Measurements from ENCODE around the gene NSUN3. TPM values are rescaled to one million over a fixed set of nuclear protein-coding genes. Genes with fewer than 3 reads are reported as not detected.

The NSUN3 gene
- total and polyA plus RNA-seq, 2 of the 8 experiments (the other 6 are each of a cell fraction or from before 2014, with no cell fraction given) = 2.1 to 5.1 TPM

DNA sequence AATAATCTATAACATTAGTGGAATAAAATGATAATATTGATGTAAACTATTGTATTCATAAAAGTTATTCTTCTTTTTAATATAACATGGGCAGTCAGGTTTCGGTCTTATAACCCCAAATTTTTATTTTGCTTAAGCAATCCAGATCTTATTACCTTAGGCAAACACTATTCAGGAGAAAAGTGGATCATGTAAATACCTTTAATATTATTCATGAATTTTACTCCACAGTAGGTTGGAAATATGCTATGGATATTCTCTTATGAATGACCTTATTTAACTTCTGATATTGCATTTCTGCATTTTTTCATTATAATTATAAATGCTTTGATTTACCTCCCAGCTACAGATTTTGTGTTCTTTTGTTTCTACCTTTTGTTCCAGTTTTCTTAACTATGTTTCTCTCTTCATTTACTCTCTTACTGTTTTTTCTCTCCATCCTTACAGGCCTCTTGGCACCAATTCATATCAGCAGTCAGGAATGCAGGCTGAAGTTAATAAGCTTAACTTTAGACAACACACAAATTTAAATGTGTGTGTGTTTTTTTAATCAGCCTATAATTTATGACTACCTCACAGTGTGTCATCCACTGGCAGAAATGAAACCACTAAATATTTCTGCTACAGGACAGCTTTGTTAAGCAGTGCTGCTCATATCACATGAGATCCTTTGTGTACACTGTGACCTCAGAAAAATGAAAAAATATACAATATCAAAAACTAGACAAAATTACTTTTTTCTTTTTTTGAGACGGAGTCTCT lies 111.0 kb downstream of the NSUN3 start:
- H2BK120ac ChIP-seq (replicated peaks; ENCODE audit: low read depth, low read length) = no peak overlapping the region
- no peak overlapping the region for H2BK5ac ChIP-seq (ENCODE audit: low read depth, low read length)
- H2AFZ ChIP-seq (ENCODE audit: low read length) = no peak overlapping the region
- H3K14ac ChIP-seq (ENCODE audit: insufficient read length) = no peak overlapping the region
- H3K9me3 ChIP-seq (ENCODE audit: insufficient read depth in 2 of 2, low read depth in 1 of 2, low read length in 1 of 2) = no peaks in the 10 kb centered on the region
- ChIA-PET CTCF (ENCODE audit: partially characterized antibody) (no interaction called here), POLR2A (ENCODE audit: partially characterized antibody) (no interaction called here)
- no peak overlapping the region for H3K56ac ChIP-seq (replicated peaks; ENCODE audit: insufficient read length, low read depth, low read length)
- H4K20me1 ChIP-seq (replicated peaks in 1 of 2; ENCODE audit: control insufficient read depth in 1 of 2, insufficient read depth in 2 of 2, low read length in 2 of 2) = no peaks in the 10 kb centered on the region
- H3K79me1 ChIP-seq (ENCODE audit: low read depth, low read length) = no peaks in the 10 kb centered on the region
- FAIRE-seq (no peak), DNase-seq (ENCODE audit: low read depth in 1 of 2, low spot score in 2 of 2) (no peak)
- H2BK15ac ChIP-seq (ENCODE audit: low read length) = no peak overlapping the region
- H4K91ac ChIP-seq (replicated peaks; ENCODE audit: insufficient read length, low read length) = no peak overlapping the region
- no peaks in the 10 kb centered on the region for H3K36me3 ChIP-seq (ENCODE audit: control insufficient read depth in 2 of 4, insufficient read depth in 4 of 4, low read length in 3 of 4)
- no peaks in the 10 kb centered on the region for H3K27me3 ChIP-seq (replicated peaks in 1 of 4; ENCODE audit: control insufficient read depth in 3 of 4, extremely low read depth in 1 of 4, insufficient read depth in 3 of 4, low read length in 3 of 4)
- H2BK12ac ChIP-seq (ENCODE audit: low read depth, low read length) = no peak overlapping the region
- H3K23me2 ChIP-seq (ENCODE audit: low read depth, low read length) = no peaks in the 10 kb centered on the region
- no peak overlapping the region for H3K18ac ChIP-seq (ENCODE audit: extremely low read depth, low read length)
- no peak overlapping the region for H4K8ac ChIP-seq (ENCODE audit: extremely low read depth, insufficient read depth, low read length)
- no peak overlapping the region for H4K5ac ChIP-seq (ENCODE audit: insufficient read length, low read depth, low read length)
- no peak overlapping the region for H3K9ac ChIP-seq (replicated peaks in 1 of 4; ENCODE audit: extremely low read depth in 1 of 4, low read depth in 3 of 4, low read length in 3 of 4)
- no peak overlapping the region for H3K4me2 ChIP-seq (ENCODE audit: insufficient read depth in 1 of 2, low read depth in 2 of 2, low read length in 2 of 2)
- H3K27ac ChIP-seq (ENCODE audit: low read depth, low read length) = no peak overlapping the region
- H3K4ac ChIP-seq (replicated peaks; ENCODE audit: insufficient read length, low read depth, low read length) = no peak overlapping the region
- H3K4me3 ChIP-seq (ENCODE audit: extremely low read depth in 1 of 4, insufficient read depth in 2 of 4, low read depth in 3 of 4, low read length in 4 of 4) = no peak overlapping the region
- WGBS, 2 experiments (ENCODE audit: extremely low coverage in 1 of 2, insufficient coverage in 1 of 2, insufficient read length in 1 of 2, insufficient replicate concordance in 2 of 2, low coverage in 1 of 2, low lambda C conversion rate in 2 of 2, missing lambda C conversion rate in 1 of 2) = 89% methylated on average over 2 of the region's 2 CpGs; no CpG with 5 or more reads in 1 of the 2 experiments
- no peaks in the 10 kb centered on the region for H3K79me2 ChIP-seq (ENCODE audit: control insufficient read depth in 1 of 2, insufficient read depth in 2 of 2, low read length in 2 of 2)
- H3K23ac ChIP-seq (ENCODE audit: insufficient read length) = no peak overlapping the region
- H3K4me1 ChIP-seq (replicated peaks in 1 of 4; ENCODE audit: control insufficient read depth in 3 of 4, insufficient read depth in 4 of 4, low read length in 3 of 4) = no peaks in the 10 kb centered on the region; a peak in 1 of 7 replicates
- no peak overlapping the region for H2BK20ac ChIP-seq (ENCODE audit: low read length)
- no peak overlapping the region for H2AK5ac ChIP-seq (ENCODE audit: low read depth, low read length)
- TF ChIP-seq SIN3A (conservative IDR thresholded peaks at IDR 0.05 in 1 of 2, IDR thresholded peaks at IDR 0.05 in 1 of 2; ENCODE audit: low read depth in 1 of 2, low read length in 2 of 2) = no peak
- no peak for TF ChIP-seq RNF2 (IDR thresholded peaks at IDR 0.05; ENCODE audit: borderline replicate concordance, low read depth, low read length, missing control alignments, poor library complexity, severe bottlenecking)
- TF ChIP-seq RXRA (IDR thresholded peaks at IDR 0.05; ENCODE audit: insufficient read depth, low read depth, low read length) = no peak
- TF ChIP-seq NANOG (IDR thresholded peaks at IDR 0.05; ENCODE audit: insufficient read depth, low read depth, low read length, poor library complexity, severe bottlenecking) = no peak
- TF ChIP-seq BACH1 (IDR thresholded peaks at IDR 0.05; ENCODE audit: low read length) = no peak
- no peak for TF ChIP-seq CBX5 (IDR thresholded peaks at IDR 0.05; ENCODE audit: low read depth, low read length)
- no peak for TF ChIP-seq HDAC2 (IDR thresholded peaks at IDR 0.05; ENCODE audit: borderline replicate concordance in 1 of 2, low read depth in 2 of 2, low read length in 2 of 2)
- TF ChIP-seq EGR1 (IDR thresholded peaks at IDR 0.05; ENCODE audit: borderline replicate concordance, low read depth, low read length) = no peak
- TF ChIP-seq GTF2F1 (IDR thresholded peaks at IDR 0.05; ENCODE audit: borderline replicate concordance, low read depth, low read length) = no peak
- TF ChIP-seq CTBP2 (IDR thresholded peaks at IDR 0.05; ENCODE audit: borderline replicate concordance, insufficient read depth, insufficient read length, low read length) = no peak
